Measurements from ENCODE around the gene YBEY.

GRCh38 chr21:46264046-46264689 is 22.0 kb upstream of the YBEY start:
- TF ChIP-seq CTCF (conservative IDR thresholded peaks at IDR 0.05; ENCODE audit: low read length) (no peak), EZH2phosphoT487 (IDR thresholded peaks at IDR 0.05; ENCODE audit: borderline replicate concordance, low read depth, low read length) (no peak)
